Measurements from ENCODE around the gene KRTAP19-3.
A peak's percentile ranks its signal among the peaks of the same experiment; 100 is the strongest.
"Not testable (repeated sequence)": the region's sequence is repeated elsewhere in the genome, so short reads cannot be mapped to it uniquely, and the experiment has no call there.

- TF ChIP-seq POLR2AphosphoS5 (IDR thresholded peaks at IDR 0.05; ENCODE audit: low read depth); CREB1 (CRISPR knock-in tag; IDR thresholded peaks at IDR 0.05; ENCODE audit: low read depth); EZH2 (IDR thresholded peaks at IDR 0.05; ENCODE audit: low read depth, unreplicated experiment); NANOG (IDR thresholded peaks at IDR 0.05; ENCODE audit: borderline replicate concordance); EZH2phosphoT487 (IDR thresholded peaks at IDR 0.05; ENCODE audit: unreplicated experiment); REST (IDR thresholded peaks at IDR 0.05; ENCODE audit: unreplicated experiment); JUNB (IDR thresholded peaks at IDR 0.05; ENCODE audit: unreplicated experiment); ETS1 (IDR thresholded peaks at IDR 0.05); STAT1 (IDR thresholded peaks at IDR 0.05; ENCODE audit: unreplicated experiment); ZNF114 (CRISPR knock-in tag; IDR thresholded peaks at IDR 0.05); ZNF462 (CRISPR knock-in tag; IDR thresholded peaks at IDR 0.05): not testable (repeated sequence)
- peak; percentile 71 to 84 for TF ChIP-seq CTCF (conservative IDR thresholded peaks at IDR 0.05; ENCODE audit: low read depth in 2 of 2)
These were observed 13.9 kb upstream of the KRTAP19-3 start for GRCh38 chr21:30505621-30506205.
